Chondrocyte (in vitro differentiated cells): ENCODE results near the gene RBM39. TPM values are rescaled to one million over a fixed set of nuclear protein-coding genes. Genes with fewer than 3 reads are reported as not detected.

Source experiments
- DNase-seq: peaks from one replicate; pipeline ENCODE4 v3.0.0; 2021; ENCODE audit warnings: mixed read lengths, low spot score
- H3K27ac Mint-ChIP-seq: one replicate; pipeline ENCODE4 v1.8.0; 2021; ENCODE audit warnings: mild to moderate bottlenecking, moderate library complexity, mixed read lengths; ENCODE audit not compliant: unreplicated experiment
- H3K27me3 Mint-ChIP-seq: 2 replicates; pipeline ENCODE4 v1.8.0; 2021; ENCODE audit warnings: low read depth, mixed read lengths
- H3K36me3 Mint-ChIP-seq: 2 replicates; pipeline ENCODE4 v1.8.0; 2021; ENCODE audit warnings: low read depth, mixed read lengths
- H3K4me1 Mint-ChIP-seq: 2 replicates; pipeline ENCODE4 v1.8.0; 2021; ENCODE audit warnings: low read depth, mild to moderate bottlenecking, mixed read lengths
- H3K4me3 Mint-ChIP-seq: one replicate; pipeline ENCODE4 v1.8.0; 2021; ENCODE audit warnings: mild to moderate bottlenecking, moderate library complexity, mixed read lengths; ENCODE audit not compliant: unreplicated experiment
- H3K9me3 Mint-ChIP-seq: 2 replicates; pipeline ENCODE4 v1.8.0; 2021; ENCODE audit warnings: low read depth, mixed read lengths
- total RNA-seq: library from RNA; stranded (reverse); gene quantifications from 3 replicates; pipeline ENCODE4 v1.2.1, GENCODE V29; 2021
- TF ChIP-seq, protein P1 (sequence below): fragments of 200-600 bp; sonication (generic); IDR thresholded peaks from 2 replicates; pipeline ENCODE4 v1.5.0; 2021; ENCODE audit warnings: antibody characterized with exemption, mild to moderate bottlenecking, moderate library complexity

The RBM39 gene
- total RNA-seq, 1 donor from 2014 or later, result 217 TPM

DNA sequence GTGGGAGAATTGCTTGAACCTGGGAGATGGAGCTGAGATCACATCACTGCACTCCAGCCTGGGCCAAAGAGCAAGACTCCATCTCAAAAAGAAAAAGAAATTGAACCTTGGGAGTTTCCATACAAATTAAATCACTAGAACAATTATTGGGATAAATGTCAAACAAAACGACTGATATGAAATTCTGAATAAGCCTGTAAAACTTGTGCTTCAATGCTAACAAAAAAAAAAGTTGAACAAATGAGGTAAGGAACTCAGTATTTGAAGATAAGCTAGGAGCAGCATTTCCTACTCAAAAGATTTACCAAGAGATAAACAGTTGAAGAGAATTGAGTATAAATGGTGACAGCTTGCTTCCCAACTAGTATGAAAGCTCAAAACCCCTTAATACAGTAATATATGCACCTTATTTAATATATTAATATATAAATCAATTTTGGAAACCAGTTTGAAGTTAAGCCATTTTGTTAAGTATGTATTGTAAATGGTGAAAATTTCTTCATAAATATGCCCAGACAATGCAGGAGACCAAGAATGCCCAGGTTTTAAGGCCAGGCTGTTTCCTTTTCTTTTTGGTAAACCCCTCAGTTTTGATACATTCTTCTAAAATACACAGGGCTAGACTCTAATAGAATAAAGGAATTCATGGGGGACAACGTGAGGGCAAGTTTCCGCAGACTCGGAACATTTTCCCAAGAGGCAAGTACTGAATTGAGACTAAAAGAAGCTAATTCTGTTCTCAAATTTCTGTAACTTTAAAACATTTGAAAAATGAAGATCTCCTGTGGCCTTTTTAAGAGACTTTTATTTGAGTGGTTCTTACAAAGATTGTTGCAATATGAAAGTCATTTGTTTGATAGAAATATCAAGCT is 39.0 kb downstream of the RBM39 start:
- Mint-ChIP-seq H3K27ac (peak overlapping the region; percentile 62), H3K36me3 (peaks cover 40% of the 10 kb centered on the region), H3K9me3 (no peaks in the 10 kb centered on the region), H3K4me3 (no peak overlapping the region), H3K27me3 (no peaks in the 10 kb centered on the region), H3K4me1 (peaks cover 34% of the 10 kb centered on the region)
- DNase-seq, result no peak
- TF ChIP-seq, protein P1, sequence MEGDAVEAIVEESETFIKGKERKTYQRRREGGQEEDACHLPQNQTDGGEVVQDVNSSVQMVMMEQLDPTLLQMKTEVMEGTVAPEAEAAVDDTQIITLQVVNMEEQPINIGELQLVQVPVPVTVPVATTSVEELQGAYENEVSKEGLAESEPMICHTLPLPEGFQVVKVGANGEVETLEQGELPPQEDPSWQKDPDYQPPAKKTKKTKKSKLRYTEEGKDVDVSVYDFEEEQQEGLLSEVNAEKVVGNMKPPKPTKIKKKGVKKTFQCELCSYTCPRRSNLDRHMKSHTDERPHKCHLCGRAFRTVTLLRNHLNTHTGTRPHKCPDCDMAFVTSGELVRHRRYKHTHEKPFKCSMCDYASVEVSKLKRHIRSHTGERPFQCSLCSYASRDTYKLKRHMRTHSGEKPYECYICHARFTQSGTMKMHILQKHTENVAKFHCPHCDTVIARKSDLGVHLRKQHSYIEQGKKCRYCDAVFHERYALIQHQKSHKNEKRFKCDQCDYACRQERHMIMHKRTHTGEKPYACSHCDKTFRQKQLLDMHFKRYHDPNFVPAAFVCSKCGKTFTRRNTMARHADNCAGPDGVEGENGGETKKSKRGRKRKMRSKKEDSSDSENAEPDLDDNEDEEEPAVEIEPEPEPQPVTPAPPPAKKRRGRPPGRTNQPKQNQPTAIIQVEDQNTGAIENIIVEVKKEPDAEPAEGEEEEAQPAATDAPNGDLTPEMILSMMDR, result no peak

DNA sequence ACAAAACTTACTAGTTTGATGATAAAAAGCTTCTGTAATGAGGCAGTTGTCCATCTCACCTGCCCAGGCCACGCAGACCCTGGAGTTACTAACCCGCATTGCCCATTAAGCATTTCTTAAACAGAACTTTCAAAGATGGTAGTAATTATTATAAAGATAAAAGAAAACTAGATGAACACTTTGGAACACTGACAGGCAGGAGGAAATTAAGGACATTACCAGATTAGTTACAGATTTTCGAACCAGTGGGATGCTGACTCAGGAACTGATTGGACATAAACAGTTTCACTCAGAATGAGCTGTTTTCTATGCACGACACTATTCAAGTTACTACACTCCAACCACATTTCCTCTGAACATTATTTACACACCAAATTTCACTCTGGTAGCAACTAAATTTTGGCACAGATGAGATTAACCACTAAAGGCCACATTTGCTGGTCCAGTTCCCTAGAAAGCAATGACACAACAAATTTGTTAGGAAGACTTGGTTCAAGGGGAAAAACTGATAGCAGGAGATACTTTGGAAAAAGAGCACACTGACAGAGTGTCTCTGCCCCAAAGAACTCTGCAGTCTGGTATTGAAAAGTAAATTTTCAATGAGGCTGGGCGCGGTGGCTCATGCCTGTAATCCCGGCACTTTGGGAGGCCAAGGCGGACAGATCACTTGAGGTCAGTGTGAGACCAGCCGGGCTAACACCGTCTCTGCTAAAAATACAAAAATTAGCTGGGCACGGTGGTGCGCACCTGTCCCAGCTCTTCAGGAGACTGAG is 39.8 kb downstream of the RBM39 start:
- Mint-ChIP-seq H3K27me3 (no peaks in the 10 kb centered on the region), H3K27ac (peak overlapping the region; percentile 41), H3K4me1 (peaks cover 42% of the 10 kb centered on the region), H3K4me3 (no peak overlapping the region), H3K36me3 (peaks cover 38% of the 10 kb centered on the region), H3K9me3 (no peaks in the 10 kb centered on the region)
- no peak for DNase-seq
- TF ChIP-seq, protein P1, result no peak

DNA sequence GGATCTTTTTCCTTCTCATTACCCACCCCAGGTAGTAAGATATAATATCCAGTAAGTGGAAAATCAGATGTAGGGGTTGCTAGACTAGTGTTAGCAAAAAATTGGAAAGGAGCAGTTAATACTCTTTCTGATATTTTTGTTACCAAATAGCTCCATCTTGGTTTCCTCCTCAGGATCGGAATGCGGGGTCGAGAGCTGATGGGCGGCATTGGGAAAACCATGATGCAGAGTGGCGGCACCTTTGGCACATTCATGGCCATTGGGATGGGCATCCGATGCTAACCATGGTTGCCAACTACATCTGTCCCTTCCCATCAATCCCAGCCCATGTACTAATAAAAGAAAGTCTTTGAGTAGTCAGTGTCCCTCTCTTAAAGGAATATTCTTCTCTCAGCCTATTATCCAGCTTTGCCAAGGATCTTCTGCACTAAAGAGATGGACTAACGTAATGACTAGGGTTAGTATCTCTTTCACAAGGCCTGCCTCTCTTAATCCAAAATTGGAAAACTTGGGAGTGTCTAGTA is 41.4 kb downstream of the RBM39 start:
- H3K4me3 Mint-ChIP-seq, result peak overlapping the region; percentile 97
- H3K9me3 Mint-ChIP-seq, result no peaks in the 10 kb centered on the region
- H3K27me3 Mint-ChIP-seq, result no peaks in the 10 kb centered on the region
- peaks cover 29% of the 10 kb centered on the region for H3K36me3 Mint-ChIP-seq
- H3K4me1 Mint-ChIP-seq, result peaks cover 43% of the 10 kb centered on the region
- TF ChIP-seq, protein P1, result no peak
- peak overlapping the region; percentile 93 for H3K27ac Mint-ChIP-seq
- no peak for DNase-seq

DNA sequence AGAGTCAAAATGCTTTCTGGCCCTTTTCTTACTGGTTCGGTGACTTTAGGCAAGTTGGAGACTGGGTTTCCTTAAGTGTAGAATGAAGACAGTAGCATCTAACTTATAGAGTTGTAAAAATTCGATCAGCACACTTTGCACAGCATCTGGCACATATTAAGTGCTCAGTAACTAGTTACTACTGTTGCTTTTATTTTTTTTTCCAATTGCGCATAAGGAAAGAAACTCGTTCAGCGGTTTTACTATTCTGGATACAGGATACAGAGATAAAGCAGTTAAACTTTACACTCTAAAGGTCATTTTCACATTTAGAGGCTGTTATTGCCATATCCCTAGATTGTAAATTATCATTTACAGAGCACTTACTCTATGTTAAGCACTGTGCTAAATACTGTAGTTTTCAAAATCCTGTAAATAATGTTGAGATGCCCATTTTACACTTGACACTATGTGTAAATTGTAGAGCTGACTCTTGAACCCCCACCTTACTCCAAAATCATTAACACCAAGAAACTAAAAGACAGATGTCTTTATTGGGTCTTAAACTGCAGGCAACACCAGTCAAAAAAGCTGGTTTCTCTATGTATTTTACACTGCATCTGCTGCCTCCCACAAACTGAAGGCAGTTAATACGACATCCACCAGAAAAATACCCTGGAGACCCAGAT is 42.0 kb downstream of the RBM39 start:
- peaks cover 27% of the 10 kb centered on the region for H3K36me3 Mint-ChIP-seq
- H3K27ac Mint-ChIP-seq, result peak overlapping the region; percentile 93
- no peaks in the 10 kb centered on the region for H3K27me3 Mint-ChIP-seq
- TF ChIP-seq, protein P1, result no peak
- H3K9me3 Mint-ChIP-seq, result no peaks in the 10 kb centered on the region
- DNase-seq, result no peak
- peak overlapping the region; percentile 97 for H3K4me3 Mint-ChIP-seq
- peaks cover 43% of the 10 kb centered on the region for H3K4me1 Mint-ChIP-seq
